HG03280 (cell line): ENCODE results near the gene DTNB.
A peak's percentile ranks its signal among the peaks of the same experiment; 100 is the strongest.
"Not testable (repeated sequence)": the region's sequence is repeated elsewhere in the genome, so short reads cannot be mapped to it uniquely, and the experiment has no call there.

Source experiments
- ATAC-seq: cut with Tn5 transposase; IDR thresholded peaks from one replicate; pipeline ENCODE4 v1.9.1; 2021; ENCODE audit warnings: mild to moderate bottlenecking, moderate library complexity; ENCODE audit not compliant: unreplicated experiment

DTNB gene

DNA sequence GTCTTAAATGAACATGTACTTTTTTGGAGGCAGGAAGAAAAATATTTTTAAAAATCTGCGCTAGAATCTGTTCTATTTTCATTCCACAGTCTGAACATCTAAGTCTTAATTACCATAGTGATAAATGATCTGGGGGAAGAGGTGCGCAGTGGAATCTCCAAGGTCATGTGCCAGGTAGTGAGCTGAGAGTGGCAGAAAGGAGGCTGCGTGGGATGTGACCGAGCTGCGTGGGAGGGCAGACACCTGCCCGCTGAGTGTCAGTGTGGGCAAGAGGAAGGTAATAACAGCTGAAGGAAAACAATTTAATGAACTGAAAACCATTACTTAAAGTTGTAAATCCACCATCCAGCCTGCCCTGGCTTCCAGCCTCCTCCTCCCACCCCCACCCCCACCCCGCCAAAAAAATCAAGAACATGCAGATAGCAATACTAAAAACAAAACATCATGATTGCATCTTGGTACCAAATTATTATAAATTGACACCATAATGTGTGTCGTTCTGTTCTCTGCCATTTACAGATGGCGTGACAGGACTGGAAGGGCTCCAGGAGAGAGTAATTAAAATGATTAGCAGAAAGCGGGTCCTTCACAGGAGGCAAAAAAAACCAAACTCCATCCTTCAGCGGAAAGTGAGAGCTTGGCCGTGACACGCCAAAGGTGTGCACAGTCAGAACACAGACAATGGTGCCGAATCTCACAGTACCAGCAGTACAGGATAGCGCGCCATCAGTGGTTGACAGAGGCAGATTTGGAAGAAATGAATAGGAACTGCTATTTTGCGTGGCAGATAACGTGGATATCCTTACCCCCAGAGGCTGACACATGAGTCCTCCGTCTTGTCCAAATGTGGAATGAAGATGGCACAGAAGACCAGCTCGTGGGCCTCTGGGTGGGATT is 11.4 kb upstream of the DTNB start:
- no peak for ATAC-seq

DNA sequence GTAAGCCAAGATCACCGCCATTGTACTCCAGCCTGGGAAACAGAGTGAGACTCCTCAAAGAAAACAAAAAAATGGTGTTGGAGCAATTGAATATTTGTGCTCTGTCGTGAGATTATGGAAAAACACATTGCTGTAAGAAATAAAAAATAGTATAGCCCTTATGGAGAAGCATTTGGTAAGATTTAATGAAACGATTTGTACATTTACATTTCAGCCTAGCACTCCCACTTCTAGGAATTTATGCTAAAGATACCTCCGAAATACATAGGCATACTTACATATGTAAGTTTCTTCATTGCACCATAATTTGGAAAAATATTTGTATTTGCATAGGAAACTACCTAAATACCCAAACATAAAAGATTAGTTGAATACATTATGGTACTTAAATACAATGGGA is 8.7 kb upstream of the DTNB start:
- no peak for ATAC-seq

DNA sequence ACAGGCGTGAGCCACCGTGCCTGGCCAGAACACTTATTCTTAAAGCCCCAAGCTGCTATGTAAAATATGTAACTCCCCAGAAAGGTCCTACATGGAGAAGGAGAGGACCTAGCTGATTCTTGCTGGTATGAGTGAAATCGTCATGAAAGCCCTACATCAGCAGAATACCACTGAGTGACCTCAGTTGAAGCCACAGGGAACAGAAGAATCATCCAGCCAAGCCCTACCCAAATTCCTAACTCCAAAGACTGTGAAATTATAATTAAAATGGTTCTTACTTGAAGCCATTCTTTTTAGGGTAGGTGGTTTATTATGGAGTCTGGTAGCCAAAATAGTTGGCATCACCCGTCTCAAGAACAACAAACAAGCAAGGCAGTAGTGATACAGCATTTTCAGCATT is 4.5 kb upstream of the DTNB start:
- ATAC-seq, result no peak

DNA sequence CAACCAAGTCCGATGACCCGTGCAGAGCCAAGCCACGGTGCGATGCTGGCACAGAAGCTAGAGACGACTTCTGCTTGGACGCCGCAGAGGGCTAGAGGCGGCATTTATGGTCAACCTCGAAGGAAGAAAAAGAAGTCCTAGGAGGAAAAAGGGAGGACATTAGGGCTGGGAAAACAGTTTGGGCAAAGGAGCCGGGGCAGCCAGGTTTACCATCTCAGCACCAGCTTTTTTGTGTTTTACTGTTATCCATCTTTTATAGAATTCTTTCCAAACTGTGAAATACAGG is 643 bp upstream of the DTNB start:
- no peak for ATAC-seq

DNA sequence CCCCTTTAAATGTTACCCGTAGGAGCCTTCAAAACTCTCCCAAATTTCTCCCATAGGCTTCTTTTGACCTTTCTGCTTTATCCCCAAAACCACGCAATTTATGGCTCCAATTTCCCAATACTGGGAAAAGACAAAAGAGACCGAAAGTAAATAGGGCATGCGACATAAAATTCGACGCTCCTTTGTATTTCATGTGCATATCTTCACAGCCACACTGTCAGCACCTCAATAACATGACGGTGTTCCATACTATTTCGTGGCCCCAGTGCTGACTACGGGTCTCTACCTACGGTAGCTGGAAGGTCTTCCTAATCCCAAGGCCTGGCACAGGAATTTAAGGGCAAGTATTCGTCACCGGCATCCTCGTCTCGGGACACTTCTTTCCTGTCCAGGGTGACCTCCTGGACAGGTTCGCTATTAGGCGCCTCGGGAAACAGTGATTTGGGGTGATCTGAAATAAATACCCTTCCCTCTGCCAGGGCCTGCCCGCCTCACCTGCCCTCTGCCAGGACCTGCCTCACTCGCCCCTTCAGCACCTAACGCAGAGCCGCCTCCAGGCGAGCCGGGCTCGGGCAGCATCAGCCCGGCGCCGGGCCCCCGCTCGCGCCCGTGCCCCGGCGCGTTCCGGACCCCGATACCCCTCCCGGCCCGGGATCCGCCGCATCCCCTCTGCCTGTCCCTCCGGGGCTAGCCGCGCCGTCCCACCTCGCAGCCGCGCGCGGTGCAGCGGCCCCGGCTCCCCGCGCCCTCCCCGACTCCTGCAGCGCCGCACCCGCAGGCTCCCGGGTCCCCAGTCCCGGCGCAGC is 680 bp downstream of the DTNB start:
- ATAC-seq, result peak; percentile 59

DNA sequence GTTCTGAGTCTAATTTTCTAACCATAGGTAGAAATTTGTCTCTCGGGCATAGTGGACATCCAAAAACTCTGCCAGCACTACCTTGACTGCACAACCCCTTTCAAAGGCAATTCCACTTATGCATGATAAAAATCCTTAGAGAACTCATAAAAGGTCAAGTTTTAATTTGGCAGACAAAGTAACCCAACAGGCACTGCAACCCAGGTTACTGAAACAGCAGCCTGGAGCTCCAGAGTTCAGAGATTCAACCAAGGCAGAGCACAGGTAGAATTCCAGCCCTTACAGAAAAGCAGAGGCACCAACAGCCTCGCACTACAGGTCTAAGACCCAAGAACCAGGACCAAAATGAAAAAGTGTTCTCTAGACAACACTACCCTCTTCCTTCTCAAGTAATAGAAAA is 1.8 kb downstream of the DTNB start:
- no peak for ATAC-seq

DNA sequence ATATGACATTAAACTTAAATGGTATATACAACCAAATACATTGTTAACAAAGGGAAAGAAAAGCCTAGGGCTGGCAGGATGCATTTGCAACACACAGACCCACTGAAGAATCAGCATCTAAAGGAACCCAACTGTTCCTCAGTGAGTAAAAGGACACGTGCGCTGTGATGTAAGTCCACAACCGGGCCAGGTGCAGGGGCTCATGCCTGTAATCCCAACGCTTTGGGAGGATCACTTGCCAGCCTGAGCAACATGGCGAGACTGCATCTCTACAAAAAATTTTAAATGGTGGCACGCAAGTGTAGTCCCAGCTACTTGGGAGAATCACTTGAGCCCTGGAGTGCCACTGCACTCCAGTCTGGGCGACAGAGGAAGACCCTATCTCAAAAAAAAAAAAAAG is 3.9 kb downstream of the DTNB start:
- no peak for ATAC-seq

DNA sequence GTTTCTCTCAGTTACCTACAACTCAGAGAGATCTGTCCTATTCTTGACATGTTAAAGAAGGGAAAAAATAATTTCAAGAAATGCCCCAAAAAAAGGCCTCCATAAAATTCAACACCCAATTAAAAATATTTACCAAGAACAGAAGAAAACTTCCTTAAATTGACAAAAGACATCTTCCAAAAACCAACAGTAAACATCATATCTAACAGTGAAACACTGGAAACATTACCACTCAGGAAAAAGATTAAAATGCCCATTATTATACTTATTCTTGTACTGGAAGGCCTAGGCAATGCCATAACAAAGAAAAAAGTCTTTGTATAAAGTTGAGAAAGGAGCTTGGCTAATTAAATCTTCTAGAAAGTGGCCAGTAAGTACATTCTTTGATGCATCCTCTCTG is 7.2 kb downstream of the DTNB start:
- ATAC-seq, result no peak

DNA sequence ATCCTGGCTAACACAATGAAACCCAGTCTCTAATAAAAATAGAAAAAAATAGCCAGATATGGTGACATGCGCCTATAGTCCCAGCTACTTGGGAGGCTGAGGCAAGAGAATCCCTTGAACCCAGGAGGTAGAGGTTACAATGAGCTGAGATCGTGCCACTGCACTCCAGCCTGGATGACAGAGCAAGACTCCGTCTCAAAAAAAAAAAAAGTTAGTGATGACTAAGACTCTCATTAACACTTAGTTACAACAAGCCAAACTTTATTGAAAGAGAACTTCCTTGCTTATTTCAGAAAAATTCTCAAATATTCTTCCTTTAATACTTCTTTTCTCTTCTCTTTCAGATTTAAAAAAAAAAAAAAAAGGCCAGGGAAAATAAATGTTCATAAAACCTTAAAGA is 7.9 kb downstream of the DTNB start:
- not testable (repeated sequence) for ATAC-seq

DNA sequence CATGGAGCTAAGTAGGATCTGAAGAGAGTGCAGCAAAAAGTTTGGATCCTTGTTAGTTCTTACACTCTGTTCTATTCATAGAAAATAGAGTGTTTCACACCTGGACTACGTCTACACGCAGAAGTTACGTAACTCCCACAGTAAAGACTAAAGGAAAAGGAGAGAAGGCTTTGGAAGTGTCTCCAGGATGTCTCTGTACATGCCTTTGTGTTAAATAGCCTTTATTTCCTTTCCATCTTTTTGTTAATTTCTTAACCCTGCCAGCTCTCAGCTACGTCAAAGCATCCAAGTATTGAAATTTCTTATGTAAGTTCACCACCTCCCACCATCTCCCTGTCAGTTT is 8.4 kb downstream of the DTNB start:
- ATAC-seq, result no peak

DNA sequence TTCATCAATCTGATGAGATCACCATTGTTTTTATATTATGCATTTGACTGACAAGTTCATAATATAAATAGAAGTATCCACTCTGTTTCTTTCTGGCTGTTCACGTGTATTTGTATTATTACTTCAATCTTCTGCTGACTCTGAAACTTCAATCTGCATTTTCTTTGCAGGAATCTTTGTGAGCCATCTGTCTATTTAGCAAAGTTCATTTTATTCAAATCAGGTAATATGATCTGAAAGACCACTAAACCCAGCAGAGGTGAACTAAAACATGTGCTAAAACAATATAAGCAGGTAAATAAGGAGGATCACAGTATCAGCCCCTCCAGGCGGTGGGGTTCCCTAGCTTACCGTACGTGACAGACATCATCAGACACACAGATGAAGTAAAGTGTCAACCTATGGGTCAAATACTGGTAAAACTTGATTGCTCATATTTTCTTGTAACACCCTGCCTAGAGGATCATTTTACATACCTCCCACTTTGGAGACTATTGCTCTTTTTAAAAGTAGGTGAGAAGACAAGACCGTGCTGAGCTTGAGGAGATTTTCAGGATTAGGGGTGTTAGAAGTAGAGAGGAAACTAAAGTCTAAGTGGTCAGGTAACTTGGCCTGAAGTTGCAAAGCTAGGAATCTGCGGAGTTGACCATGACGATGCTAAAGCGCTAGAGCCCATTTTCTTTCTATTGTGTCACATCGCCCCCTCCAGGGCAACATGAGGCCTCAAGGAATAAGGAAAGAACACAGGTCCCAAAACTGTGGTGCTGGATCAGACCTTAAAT is 9.0 kb downstream of the DTNB start:
- ATAC-seq, result no peak

DNA sequence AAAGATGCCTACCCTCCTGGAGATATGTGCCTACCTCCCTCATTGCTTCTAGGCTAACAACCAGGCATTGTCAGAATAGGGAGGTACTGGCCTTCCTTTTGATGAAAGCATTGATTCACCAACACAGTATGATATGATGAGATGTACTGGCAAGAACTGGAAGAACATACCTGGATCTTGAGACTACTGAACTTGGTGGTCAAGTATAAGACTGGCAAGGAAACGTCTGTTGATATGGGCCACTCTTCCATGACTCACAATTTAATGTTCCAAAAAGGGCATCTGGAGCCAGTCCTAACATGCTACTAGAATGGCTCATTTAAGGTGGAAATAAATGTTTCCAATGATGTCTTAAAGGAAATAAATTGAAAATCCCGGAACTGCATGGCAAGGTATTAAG is 18.1 kb downstream of the DTNB start:
- ATAC-seq, result no peak

DNA sequence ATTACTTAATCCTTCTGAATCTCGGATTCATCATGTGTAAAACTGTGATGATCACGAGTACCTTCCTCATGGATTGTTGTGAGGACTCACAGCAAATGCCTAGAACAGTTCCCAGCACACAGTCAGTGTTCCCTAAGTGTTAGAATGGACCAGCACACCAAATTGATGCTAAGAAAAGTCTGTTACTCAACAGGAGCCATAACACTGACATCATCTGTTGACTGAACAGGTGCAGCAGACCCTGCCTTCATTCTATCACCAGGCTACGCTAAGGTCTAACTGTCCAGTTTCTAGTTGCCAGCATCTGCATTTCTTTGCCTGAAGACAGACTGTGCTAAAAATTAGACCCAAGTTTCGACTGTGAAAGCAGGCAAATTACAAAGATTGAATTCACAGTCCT is 18.6 kb downstream of the DTNB start:
- ATAC-seq, result no peak

DNA sequence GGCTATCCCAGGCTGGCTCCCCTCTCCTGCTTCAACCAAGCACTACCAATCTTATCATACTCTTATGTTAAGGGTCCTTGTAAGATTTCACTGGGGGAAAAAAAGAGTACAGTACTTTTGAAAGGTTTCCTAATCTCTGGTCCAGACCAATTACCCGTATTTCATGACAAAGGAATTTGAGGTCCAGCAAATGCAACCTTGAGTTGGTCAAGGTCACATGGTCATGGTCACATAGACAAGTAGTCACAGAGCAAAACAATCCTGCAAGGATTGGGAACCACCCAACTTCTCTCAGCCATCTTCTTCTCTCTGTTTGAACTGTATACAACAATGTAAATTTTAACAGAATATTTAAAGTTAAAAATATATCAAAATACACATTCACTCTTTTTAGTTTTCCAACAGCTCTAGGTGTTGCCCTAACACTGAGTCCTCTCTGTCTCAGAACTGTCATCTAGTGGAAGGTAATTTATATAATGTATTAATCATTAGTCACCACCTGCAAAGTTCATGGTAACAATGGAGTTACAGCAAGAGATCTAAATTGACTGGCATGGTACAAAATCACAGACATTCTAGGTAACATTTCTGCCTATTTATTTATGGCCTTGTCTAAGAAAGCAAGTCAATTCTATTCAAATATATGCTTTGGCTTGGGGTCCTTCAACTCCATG is 21.5 kb downstream of the DTNB start:
- ATAC-seq, result no peak

DNA sequence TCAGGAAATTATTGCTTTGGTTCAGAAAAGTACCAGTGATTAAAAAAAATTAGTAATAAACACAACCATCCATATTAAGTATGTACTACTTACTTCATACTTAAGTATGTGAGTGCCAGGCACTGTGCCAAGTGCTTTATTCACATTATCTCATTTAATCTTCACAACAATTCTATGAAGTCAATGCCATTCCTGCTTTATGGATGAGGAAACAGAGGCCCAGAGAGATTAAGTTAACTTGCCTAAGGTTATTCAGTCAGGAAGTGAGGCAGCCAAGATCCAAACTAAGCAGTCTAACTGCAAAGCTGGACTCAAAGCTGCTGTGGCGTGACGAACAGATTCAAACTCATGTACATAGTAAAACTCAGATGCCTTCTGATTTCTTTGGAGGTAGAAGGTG is 22.3 kb downstream of the DTNB start:
- ATAC-seq, result no peak

DNA sequence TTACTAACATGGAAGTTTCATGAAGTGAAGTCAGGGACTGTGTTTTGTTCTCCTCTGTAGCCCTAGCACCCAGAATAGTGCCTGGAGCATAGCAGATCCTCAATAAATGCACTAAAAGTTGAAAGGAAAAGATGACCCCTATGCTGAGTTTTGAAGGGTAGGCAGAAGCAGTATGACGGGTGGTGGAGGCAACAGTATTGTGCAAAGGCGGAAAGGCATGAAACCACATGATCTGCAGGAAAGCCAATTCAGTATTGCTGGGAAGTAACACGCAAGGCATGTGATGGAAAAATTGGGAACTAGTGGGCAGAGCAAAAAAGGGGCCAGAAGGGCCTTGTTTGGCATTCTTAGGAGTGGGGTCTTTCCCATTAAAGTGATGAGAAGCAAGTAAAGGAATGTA is 23.1 kb downstream of the DTNB start:
- no peak for ATAC-seq

DNA sequence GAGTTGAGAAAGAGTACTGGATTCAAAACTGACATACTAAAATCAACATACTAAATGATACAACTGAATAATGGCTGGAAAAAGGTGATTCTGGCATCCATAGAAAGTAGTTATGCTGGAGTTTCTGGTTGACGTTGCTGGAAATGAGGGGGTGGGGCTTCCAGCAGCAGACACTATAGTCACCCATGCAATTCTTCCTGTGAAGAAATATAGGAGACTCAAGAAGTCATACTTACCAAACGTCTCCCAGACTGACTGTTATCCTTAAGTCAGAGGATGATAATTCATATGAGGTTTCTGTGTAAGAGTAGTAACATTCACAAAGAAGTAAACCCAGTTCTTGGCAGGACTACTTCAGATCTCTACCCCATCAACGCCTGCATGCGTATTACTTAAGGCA is 23.6 kb downstream of the DTNB start:
- ATAC-seq, result no peak

DNA sequence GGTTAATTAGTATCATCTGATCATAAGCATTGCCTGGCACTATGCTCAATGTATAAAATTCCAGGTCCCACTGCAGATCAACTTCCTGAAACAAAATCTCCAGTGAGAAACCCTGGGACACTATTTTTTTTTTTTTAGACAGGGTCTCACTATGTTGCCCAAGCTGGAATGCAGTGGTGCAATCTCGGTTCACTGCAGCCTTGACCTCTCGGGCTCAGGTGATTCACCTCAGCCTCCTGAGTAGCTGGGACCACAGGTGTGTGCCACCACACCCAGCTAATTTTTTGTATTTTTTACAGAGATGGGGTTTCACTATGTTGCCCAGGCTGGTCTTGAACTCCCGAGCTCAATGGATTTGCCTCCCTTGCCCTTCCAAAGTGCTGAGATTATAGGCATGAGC is 31.1 kb downstream of the DTNB start:
- ATAC-seq, result no peak

DNA sequence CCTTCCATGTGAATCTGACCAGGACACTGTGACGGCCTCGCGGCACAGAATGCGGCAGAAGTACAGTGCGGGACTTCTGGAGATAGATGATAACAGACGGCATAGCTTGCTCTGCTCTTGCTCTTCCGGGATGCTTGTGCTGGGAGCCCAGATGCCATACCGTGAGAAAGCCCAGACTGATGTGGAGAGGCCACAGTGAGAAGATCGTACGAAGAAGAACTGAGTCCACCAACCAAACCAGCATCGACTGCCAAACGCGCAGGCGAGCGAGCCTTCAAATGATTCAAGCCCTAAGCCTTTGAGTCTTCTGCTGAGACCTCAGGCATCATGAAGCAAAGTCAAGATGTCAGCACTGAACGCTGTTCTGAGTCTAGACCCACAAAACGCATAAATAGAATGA is 33.7 kb downstream of the DTNB start:
- ATAC-seq, result no peak

DNA sequence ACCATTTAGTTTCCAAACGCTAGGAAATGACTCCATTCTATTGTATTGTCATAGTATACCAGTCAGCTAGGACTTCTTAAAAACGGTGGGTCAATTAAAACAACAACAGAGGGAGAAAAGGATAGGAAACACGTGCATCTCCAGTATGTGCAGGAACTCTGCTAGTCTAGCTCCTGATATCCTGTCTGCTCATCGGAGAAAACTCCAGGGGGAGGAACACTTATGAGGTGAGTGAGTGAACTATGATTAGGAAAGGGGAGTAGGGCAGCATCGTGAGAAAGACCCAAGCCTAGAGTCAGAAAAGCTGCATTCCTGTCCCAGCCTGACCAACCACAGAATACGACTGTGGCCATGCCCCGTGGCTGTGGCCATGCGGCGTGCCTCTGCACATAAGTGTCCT is 34.2 kb downstream of the DTNB start:
- no peak for ATAC-seq

DNA sequence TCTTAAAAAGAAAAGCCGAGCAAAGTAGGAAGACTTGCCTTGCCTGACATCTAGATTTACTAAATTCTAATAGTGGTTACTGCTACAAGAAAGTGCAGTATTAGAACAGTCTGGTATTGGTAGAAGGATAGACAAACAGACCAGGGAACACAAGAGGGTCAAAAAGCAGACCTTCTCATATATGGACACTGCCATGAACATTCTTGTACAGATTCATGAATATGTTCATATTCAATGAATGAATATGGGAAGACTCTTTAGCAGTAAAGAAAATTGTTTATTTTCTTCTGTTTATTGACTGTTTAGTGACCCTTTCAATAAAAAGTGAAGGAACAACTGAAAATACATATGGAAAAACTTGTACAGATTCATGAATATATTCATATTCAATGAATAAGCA is 37.6 kb downstream of the DTNB start:
- ATAC-seq, result no peak
